Measurements from ENCODE around the gene MAP3K4. TPM values are rescaled to one million over a fixed set of nuclear protein-coding genes. Genes with fewer than 3 reads are reported as not detected.

Gene MAP3K4
- total and polyA plus RNA-seq, 2 of the 4 experiments (the other 2 are of a cell fraction), result 11.5 to 20.4 TPM

DNA sequence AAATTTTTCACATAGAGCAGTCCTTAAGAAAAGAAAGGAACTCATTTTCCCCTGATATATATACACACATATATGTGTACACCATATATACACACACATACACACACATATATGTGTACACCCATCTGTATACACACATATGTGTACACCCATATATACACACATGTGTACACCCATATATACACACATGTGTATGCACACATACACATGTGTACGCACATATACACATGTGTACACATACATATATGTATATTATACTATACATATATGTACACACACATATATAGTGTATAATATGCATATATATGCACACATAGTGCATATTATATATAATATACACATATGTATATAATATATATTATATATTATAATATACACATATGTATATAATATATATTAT, 9.1 kb downstream of the MAP3K4 start:
- dilution Hi-C loops (cut with HindIII; ENCODE audit: low sequenced_read_pairs, unreplicated experiment) (no loop called here), in situ Hi-C loops (cut with MboI; ENCODE audit: low sequenced_read_pairs) (no loop called here), intact Hi-C loops (cut with micrococcal nuclease) (no loop called here)
- Histone ChIP-seq H3K4me2 (ENCODE audit: low read depth, low read length) (no peak overlapping the region), H2AK9ac (replicated peaks; ENCODE audit: low read depth, low read length, poor library complexity) (no peak overlapping the region), H2BK120ac (ENCODE audit: low read depth, low read length) (no peak overlapping the region), H3K14ac (replicated peaks; ENCODE audit: low read depth, low read length) (no peak overlapping the region), H3K27ac (ENCODE audit: insufficient read depth, low read length) (no peak overlapping the region), H3K4ac (ENCODE audit: low read depth, low read length) (no peak overlapping the region), H4K5ac (ENCODE audit: low read depth, low read length) (no peak overlapping the region), H2BK5ac (ENCODE audit: low read depth, low read length, poor library complexity, severe bottlenecking) (no peak overlapping the region), H3K79me1 (ENCODE audit: low read depth in 1 of 2, low read length in 2 of 2) (peaks cover 10 to 30% of the 10 kb centered on the region in 2 experiments), H2AFZ (replicated peaks; ENCODE audit: low read length, poor library complexity) (no peak overlapping the region), H4K91ac (ENCODE audit: insufficient read depth, low read depth, low read length) (no peak overlapping the region), H3K27me3 (ENCODE audit: control insufficient read depth, insufficient read depth, low read length) (no peaks in the 10 kb centered on the region), H3K4me3 (ENCODE audit: insufficient read depth, low read depth, low read length) (no peak overlapping the region), H2BK15ac (ENCODE audit: low read depth, low read length) (no peak overlapping the region), H3K56ac (ENCODE audit: extremely low read depth, insufficient read depth, low read length) (no peak overlapping the region), H3K23ac (ENCODE audit: low read depth, low read length) (no peak overlapping the region), H3K9ac (ENCODE audit: low read depth, low read length) (no peak overlapping the region), H3K9me1 (ENCODE audit: insufficient read depth, low read length) (peaks cover 3% of the 10 kb centered on the region), H2BK20ac (ENCODE audit: low read depth, low read length) (no peak overlapping the region), H3K9me3 (ENCODE audit: control insufficient read depth, insufficient read depth, low read length) (no peaks in the 10 kb centered on the region), H3K18ac (ENCODE audit: low read depth, low read length) (no peak overlapping the region), H3K4me1 (ENCODE audit: control insufficient read depth, insufficient read depth, low read length) (peaks cover 2% of the 10 kb centered on the region; the same call in 1 of the 2 replicates), H4K8ac (ENCODE audit: low read depth in 2 of 2, low read length in 2 of 2) (no peak overlapping the region), H3K36me3 (ENCODE audit: control insufficient read depth, insufficient read depth, low read length) (no peaks in the 10 kb centered on the region), H2AK5ac (ENCODE audit: low read depth, low read length) (no peak overlapping the region), H4K20me1 (ENCODE audit: insufficient read depth, low read length) (peaks cover 23% of the 10 kb centered on the region)
- no peak for ATAC-seq (ENCODE audit: low read depth)
- CTCF ChIA-PET, result interaction anchor here (1.0 kb wide), 1 partner anchor 42 kb away, joined by 3 read pairs; no protein-coding TSS in a partner anchor
- no TSS peak for BruUV-seq (replicated peaks)
- TF ChIP-seq CHD1 (IDR thresholded peaks at IDR 0.05; ENCODE audit: low read depth, low read length) (no peak), NFE2L2 (IDR thresholded peaks at IDR 0.05; ENCODE audit: low read depth, low read length) (no peak), POLR2A (IDR thresholded peaks at IDR 0.05; ENCODE audit: low read depth, low read length) (no peak), ELK1 (IDR thresholded peaks at IDR 0.05; ENCODE audit: borderline replicate concordance, low read depth, low read length) (no peak), SMC3 (IDR thresholded peaks at IDR 0.05; ENCODE audit: low read depth, low read length) (no peak), CEBPB (IDR thresholded peaks at IDR 0.05; ENCODE audit: low read depth, low read length) (no peak), RCOR1 (IDR thresholded peaks at IDR 0.05; ENCODE audit: insufficient replicate concordance, low read length) (no peak)
- POLR2A ChIA-PET (ENCODE audit: unreplicated experiment), result no interaction called here
- WGBS, 2 experiments (ENCODE audit: extremely low coverage in 2 of 2, insufficient read length in 1 of 2), result no CpG with 5 or more reads among the region's 1 CpG
- no peak for DNase-seq
